Measurements from ENCODE around the gene MORF4L1.

GRCh38 chr15:78902281-78903032, 29.8 kb downstream of the MORF4L1 start:
- TF ChIP-seq POLR2A (IDR thresholded peaks at IDR 0.05; ENCODE audit: low read depth, low read length) (peak; percentile 28; the same call in 1 of the 2 replicates), POLR2AphosphoS5 (IDR thresholded peaks at IDR 0.05; ENCODE audit: low read depth, low read length) (peak; percentile 49; the same call in 1 of the 2 replicates)
